SH-SY5Y (cell line): ENCODE results near the gene AKT3.

Source experiments
- GATA2 ChIP-seq: IDR thresholded peaks from 2 replicates; pipeline ENCODE4 v1.6.1; 2011; ENCODE audit warnings: mild to moderate bottlenecking, low read depth, low read length
- GATA3 ChIP-seq: IDR thresholded peaks from 2 replicates; pipeline ENCODE4 v1.6.1; 2011; ENCODE audit warnings: low read depth, mild to moderate bottlenecking, low read length, moderate library complexity

AKT3 gene

GRCh38 chr1:243454328-243454997 is 395.6 kb downstream of the AKT3 start:
- TF ChIP-seq GATA3 (no peak), GATA2 (no peak)

DNA sequence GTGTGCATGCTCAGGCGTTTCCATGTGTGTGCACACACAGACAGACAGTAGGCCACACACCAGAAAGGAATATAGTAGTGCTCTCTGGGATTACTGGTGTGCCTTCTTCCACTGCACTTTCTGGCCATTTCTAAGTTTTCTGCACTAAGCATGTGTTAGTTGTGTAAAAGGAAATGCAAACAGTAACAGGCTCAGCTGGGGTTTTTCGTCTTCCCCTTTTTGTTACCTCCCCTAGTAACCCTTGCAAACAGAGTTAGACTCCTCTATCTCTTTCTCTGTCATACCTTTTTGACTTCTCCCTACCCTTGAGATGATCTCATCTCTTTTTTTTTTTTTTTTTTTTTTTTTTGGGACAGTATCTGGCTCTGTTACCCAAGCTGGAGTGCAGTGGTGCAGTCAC is 398.0 kb downstream of the AKT3 start:
- no peak for TF ChIP-seq GATA2
- no peak for TF ChIP-seq GATA3

- no peak for TF ChIP-seq GATA3
- no peak for TF ChIP-seq GATA2
Observed at GRCh38 chr1:243449373-243449772, 400.7 kb downstream of the AKT3 start.

DNA sequence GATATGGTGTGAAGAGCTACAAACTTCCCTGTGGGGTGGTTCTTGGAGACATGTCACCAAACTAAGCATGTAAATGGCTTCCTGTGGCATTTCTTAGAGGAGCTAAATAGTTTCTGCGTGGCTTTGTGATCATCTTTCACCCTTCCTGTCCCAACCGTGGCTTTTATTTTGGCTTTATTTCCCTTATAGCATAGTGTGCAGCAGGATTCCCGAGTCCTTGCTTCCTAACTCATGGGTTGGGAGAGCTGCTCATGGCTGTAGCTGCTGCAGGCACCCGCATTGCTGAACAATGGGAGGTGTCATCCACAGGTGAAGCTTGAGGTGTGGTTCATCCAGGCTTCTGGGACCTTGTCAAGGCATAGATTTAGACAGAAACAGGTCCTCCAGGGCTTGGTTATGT is 402.2 kb downstream of the AKT3 start:
- no peak for TF ChIP-seq GATA2
- TF ChIP-seq GATA3, result no peak

DNA sequence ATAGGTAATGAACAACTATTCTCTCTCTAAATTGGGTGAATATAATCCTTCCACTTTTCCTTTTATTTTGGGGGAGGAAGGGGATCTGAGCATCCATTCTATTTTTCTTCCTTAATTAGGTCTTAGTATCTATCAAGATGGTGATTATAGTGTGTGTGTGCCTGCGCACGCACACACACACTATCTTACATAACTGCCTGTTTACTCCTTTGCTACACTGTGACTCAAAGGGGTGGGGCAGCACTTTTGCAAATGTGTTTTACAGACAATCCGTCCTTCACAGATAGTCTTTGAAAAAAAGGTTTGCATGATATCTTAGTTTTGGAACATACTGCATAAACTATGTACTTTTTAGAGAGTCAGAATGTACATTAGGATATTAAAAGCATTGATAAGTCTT is 402.7 kb downstream of the AKT3 start:
- TF ChIP-seq GATA2 (no peak), GATA3 (no peak)

- no peak for TF ChIP-seq GATA2
- no peak for TF ChIP-seq GATA3
Observed at GRCh38 chr1:243443557-243443956, 406.5 kb downstream of the AKT3 start.

GRCh38 chr1:243441601-243442000 is 408.4 kb downstream of the AKT3 start:
- TF ChIP-seq GATA2 (no peak), GATA3 (no peak)

DNA sequence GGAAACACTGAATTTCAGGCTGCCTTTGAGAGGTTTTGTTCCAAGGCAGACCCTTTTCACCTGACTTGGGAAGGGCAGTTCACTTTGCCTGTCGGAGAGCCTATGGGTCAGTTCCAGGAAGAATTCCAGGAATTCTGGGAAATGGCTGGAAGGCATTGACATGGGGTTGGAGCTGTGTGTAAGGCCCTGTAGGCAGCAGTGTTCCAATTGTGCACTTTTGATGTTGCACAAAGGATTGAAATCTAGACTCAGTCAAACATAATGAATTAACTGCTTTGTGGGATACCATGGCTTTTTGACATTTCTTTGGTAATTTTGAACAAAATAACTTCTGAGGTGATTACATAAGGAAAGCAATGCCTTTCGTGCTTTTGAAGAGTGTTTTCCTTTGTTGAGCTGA is 409.6 kb downstream of the AKT3 start:
- TF ChIP-seq GATA3 (no peak), GATA2 (no peak)

DNA sequence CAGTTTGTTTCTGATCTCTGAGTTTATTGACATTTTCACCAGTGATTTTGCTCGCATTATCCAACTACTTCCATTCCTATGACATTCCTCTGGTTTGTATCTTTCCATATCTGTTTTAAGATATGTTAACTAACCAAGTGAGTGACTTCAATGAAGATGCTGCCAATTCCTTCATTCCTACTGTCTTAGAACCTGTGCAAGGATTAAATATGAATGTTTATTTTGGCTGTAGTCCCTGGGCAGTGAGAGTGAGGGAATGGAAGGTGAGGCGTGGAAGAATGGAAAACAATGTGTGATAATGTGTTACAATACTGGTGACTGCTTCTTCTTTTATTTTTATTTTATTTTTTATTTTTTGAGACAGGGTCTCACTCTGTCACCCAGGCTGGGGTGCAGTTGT is 411.2 kb downstream of the AKT3 start:
- TF ChIP-seq GATA3, result no peak
- TF ChIP-seq GATA2, result no peak
